HEK293T (cell line): Measurements from ENCODE around the gene NOTCH3.

Source experiments
- ARNT ChIP-seq: fragments of 450-650 bp; IDR thresholded peaks from 2 replicates; pipeline ENCODE4 v1.6.1; 2017; ENCODE audit warnings: mild to moderate bottlenecking
- BHLHE40 ChIP-seq: fragments of 450-650 bp; IDR thresholded peaks from 2 replicates; pipeline ENCODE4 v1.6.1; 2016; ENCODE audit warnings: mild to moderate bottlenecking, moderate library complexity, borderline replicate concordance
- CTBP1 ChIP-seq: fragments of 450-650 bp; IDR thresholded peaks from 2 replicates; pipeline ENCODE4 v1.6.1; 2016; ENCODE audit warnings: borderline replicate concordance
- FOXA1 ChIP-seq: fragments of 450-650 bp; IDR thresholded peaks from 2 replicates; pipeline ENCODE4 v1.6.1; 2016; ENCODE audit warnings: mild to moderate bottlenecking
- FOXK2 ChIP-seq: fragments of 450-650 bp; IDR thresholded peaks from 2 replicates; pipeline ENCODE4 v1.6.1; 2016; ENCODE audit warnings: mild to moderate bottlenecking
- FOXM1 ChIP-seq: fragments of 450-650 bp; IDR thresholded peaks from 2 replicates; pipeline ENCODE4 v1.6.1; 2017; ENCODE audit warnings: mild to moderate bottlenecking, borderline replicate concordance
- LEF1 ChIP-seq: fragments of 450-650 bp; IDR thresholded peaks from 2 replicates; pipeline ENCODE4 v1.6.1; 2017; ENCODE audit warnings: mild to moderate bottlenecking, borderline replicate concordance
- NFRKB ChIP-seq: fragments of 450-650 bp; IDR thresholded peaks from 2 replicates; pipeline ENCODE4 v1.6.1; 2016; ENCODE audit warnings: mild to moderate bottlenecking, moderate library complexity
- SP1 ChIP-seq: fragments of 450-650 bp; IDR thresholded peaks from 2 replicates; pipeline ENCODE4 v1.6.1; 2017
- TF ChIP-seq, protein P1 (sequence below): fragments of 450-650 bp; IDR thresholded peaks from 2 replicates; pipeline ENCODE4 v1.6.1; 2016

DNA sequence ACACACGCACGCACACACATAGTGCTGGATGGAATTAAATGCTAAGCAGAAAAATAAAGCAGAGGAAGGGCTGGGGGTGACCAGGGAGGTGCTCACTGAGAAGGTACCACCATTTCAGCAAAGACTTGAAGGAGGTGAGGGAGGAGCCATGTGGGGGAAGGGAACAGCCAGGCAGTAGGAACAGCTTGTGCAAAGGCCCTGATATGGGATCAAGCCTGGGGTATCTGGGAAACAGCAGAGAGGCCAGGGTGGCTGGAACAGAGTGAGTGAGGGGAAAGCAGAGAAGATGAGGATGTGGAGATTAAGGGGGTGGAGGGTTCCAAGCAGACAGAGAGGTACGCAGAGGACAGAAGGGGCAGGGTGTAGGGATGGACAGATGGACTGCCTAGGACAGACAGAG lies 25.2 kb downstream of the NOTCH3 start:
- TF ChIP-seq BHLHE40 (no peak), SP1 (no peak), FOXM1 (no peak), FOXA1 (no peak), CTBP1 (no peak), LEF1 (no peak), ARNT (no peak), FOXK2 (no peak), NFRKB (no peak)
- TF ChIP-seq, protein P1, sequence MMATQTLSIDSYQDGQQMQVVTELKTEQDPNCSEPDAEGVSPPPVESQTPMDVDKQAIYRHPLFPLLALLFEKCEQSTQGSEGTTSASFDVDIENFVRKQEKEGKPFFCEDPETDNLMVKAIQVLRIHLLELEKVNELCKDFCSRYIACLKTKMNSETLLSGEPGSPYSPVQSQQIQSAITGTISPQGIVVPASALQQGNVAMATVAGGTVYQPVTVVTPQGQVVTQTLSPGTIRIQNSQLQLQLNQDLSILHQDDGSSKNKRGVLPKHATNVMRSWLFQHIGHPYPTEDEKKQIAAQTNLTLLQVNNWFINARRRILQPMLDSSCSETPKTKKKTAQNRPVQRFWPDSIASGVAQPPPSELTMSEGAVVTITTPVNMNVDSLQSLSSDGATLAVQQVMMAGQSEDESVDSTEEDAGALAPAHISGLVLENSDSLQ, result no peak
